ENCODE data around the gene GNPTG. TPM values are rescaled to one million over a fixed set of nuclear protein-coding genes. Genes with fewer than 3 reads are reported as not detected.

Gene GNPTG
- total and polyA plus RNA-seq, 9 of the 15 experiments (the other 6 are each of a cell fraction or from before 2014, with no cell fraction given) = 0.69 to 33.3 (median 13.6) TPM

DNA sequence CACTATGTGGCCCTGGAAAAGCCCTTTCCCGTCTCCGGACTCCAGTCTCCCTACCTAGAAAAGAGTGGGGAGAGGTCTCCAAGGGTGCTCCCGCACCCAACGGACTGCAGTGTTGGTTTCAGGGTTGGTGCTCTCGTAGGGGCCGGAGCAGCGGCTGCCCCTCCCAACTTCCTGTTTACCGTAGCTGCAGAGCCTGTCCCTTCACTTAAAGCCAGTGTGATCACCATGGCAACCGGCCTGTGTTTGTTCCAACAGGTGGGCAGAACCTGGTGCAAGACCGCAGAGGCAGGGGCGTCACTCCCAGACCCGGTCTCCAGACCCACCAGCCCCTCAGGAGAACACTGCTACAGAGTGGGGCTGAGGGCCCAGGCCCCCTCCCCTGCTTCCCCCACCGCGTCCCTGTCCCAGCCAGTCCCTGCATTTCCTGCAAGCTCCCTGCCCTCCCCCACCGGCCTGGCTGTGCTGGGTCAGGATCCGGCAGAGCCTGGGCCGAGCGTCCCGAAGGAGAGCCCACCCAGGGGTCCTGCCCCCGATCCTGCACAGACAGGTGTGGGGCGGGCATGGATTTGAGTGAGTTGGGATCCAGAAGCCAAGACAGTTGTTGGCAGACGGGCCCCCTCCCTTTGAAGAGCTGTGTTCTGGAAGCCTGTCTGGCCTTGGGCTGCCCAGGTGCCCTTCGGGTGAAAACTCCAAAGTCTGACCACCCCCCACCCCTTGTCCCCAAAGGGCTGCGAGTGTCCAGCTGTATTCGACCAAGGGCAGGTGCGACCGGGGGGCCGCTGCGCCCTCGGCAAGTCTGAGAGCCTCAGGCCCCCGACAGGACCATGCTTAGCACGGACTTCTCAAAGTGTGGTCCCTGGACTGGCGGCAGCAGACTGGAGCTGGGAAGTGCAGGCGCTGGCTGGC is 19.8 kb upstream of the GNPTG start (continued):
- TF ChIP-seq ZNF436 (CRISPR knock-in tag; IDR thresholded peaks at IDR 0.05) (no peak), ZNF561 (CRISPR knock-in tag; conservative IDR thresholded peaks at IDR 0.05) (no peak), TEAD1 (CRISPR knock-in tag; IDR thresholded peaks at IDR 0.05) (0 out of 4 replicates have a peak, but pooled peaks of 1 of the 2 experiments have one; percentile 24), SMAD3 (CRISPR knock-in tag; conservative IDR thresholded peaks at IDR 0.05) (no peak), TRIM24 (IDR thresholded peaks at IDR 0.05) (no peak), MAFK (IDR thresholded peaks at IDR 0.05; ENCODE audit: low read length) (no peak), COPS2 (conservative IDR thresholded peaks at IDR 0.05) (no peak), FUS (optimal IDR thresholded peaks at IDR 0.05; ENCODE audit: low read depth, low read length) (no peak), OTX1 (CRISPR knock-in tag; IDR thresholded peaks at IDR 0.05) (no peak), MED1 (CRISPR knock-in tag; IDR thresholded peaks at IDR 0.05; ENCODE audit: borderline replicate concordance) (no peak), SIRT6 (IDR thresholded peaks at IDR 0.05; ENCODE audit: low read depth, low read length) (no peak)
- TF ChIP-seq, protein P1, sequence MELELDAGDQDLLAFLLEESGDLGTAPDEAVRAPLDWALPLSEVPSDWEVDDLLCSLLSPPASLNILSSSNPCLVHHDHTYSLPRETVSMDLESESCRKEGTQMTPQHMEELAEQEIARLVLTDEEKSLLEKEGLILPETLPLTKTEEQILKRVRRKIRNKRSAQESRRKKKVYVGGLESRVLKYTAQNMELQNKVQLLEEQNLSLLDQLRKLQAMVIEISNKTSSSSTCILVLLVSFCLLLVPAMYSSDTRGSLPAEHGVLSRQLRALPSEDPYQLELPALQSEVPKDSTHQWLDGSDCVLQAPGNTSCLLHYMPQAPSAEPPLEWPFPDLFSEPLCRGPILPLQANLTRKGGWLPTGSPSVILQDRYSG (tag; conservative IDR thresholded peaks at IDR 0.05; ENCODE audit: low read depth) = 0 out of 2 replicates have a peak, but pooled peaks have one; percentile 6
- TF ChIP-seq, protein P2, sequence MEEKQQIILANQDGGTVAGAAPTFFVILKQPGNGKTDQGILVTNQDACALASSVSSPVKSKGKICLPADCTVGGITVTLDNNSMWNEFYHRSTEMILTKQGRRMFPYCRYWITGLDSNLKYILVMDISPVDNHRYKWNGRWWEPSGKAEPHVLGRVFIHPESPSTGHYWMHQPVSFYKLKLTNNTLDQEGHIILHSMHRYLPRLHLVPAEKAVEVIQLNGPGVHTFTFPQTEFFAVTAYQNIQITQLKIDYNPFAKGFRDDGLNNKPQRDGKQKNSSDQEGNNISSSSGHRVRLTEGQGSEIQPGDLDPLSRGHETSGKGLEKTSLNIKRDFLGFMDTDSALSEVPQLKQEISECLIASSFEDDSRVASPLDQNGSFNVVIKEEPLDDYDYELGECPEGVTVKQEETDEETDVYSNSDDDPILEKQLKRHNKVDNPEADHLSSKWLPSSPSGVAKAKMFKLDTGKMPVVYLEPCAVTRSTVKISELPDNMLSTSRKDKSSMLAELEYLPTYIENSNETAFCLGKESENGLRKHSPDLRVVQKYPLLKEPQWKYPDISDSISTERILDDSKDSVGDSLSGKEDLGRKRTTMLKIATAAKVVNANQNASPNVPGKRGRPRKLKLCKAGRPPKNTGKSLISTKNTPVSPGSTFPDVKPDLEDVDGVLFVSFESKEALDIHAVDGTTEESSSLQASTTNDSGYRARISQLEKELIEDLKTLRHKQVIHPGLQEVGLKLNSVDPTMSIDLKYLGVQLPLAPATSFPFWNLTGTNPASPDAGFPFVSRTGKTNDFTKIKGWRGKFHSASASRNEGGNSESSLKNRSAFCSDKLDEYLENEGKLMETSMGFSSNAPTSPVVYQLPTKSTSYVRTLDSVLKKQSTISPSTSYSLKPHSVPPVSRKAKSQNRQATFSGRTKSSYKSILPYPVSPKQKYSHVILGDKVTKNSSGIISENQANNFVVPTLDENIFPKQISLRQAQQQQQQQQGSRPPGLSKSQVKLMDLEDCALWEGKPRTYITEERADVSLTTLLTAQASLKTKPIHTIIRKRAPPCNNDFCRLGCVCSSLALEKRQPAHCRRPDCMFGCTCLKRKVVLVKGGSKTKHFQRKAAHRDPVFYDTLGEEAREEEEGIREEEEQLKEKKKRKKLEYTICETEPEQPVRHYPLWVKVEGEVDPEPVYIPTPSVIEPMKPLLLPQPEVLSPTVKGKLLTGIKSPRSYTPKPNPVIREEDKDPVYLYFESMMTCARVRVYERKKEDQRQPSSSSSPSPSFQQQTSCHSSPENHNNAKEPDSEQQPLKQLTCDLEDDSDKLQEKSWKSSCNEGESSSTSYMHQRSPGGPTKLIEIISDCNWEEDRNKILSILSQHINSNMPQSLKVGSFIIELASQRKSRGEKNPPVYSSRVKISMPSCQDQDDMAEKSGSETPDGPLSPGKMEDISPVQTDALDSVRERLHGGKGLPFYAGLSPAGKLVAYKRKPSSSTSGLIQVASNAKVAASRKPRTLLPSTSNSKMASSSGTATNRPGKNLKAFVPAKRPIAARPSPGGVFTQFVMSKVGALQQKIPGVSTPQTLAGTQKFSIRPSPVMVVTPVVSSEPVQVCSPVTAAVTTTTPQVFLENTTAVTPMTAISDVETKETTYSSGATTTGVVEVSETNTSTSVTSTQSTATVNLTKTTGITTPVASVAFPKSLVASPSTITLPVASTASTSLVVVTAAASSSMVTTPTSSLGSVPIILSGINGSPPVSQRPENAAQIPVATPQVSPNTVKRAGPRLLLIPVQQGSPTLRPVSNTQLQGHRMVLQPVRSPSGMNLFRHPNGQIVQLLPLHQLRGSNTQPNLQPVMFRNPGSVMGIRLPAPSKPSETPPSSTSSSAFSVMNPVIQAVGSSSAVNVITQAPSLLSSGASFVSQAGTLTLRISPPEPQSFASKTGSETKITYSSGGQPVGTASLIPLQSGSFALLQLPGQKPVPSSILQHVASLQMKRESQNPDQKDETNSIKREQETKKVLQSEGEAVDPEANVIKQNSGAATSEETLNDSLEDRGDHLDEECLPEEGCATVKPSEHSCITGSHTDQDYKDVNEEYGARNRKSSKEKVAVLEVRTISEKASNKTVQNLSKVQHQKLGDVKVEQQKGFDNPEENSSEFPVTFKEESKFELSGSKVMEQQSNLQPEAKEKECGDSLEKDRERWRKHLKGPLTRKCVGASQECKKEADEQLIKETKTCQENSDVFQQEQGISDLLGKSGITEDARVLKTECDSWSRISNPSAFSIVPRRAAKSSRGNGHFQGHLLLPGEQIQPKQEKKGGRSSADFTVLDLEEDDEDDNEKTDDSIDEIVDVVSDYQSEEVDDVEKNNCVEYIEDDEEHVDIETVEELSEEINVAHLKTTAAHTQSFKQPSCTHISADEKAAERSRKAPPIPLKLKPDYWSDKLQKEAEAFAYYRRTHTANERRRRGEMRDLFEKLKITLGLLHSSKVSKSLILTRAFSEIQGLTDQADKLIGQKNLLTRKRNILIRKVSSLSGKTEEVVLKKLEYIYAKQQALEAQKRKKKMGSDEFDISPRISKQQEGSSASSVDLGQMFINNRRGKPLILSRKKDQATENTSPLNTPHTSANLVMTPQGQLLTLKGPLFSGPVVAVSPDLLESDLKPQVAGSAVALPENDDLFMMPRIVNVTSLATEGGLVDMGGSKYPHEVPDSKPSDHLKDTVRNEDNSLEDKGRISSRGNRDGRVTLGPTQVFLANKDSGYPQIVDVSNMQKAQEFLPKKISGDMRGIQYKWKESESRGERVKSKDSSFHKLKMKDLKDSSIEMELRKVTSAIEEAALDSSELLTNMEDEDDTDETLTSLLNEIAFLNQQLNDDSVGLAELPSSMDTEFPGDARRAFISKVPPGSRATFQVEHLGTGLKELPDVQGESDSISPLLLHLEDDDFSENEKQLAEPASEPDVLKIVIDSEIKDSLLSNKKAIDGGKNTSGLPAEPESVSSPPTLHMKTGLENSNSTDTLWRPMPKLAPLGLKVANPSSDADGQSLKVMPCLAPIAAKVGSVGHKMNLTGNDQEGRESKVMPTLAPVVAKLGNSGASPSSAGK (IDR thresholded peaks at IDR 0.05) = no peak
- TF ChIP-seq, protein P3, sequence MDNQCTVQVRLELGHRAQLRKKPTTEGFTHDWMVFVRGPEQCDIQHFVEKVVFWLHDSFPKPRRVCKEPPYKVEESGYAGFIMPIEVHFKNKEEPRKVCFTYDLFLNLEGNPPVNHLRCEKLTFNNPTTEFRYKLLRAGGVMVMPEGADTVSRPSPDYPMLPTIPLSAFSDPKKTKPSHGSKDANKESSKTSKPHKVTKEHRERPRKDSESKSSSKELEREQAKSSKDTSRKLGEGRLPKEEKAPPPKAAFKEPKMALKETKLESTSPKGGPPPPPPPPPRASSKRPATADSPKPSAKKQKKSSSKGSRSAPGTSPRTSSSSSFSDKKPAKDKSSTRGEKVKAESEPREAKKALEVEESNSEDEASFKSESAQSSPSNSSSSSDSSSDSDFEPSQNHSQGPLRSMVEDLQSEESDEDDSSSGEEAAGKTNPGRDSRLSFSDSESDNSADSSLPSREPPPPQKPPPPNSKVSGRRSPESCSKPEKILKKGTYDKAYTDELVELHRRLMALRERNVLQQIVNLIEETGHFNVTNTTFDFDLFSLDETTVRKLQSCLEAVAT (IDR thresholded peaks at IDR 0.05) = no peak
